Heart left ventricle (tissue), 13 donors: Measurements from ENCODE around the gene TRAF4.

ENCODE experiments used
- CTCF ChIP-seq, 12 donors: fragments of 200-600 bp; sonication (generic) in 4 of 12; IDR thresholded peaks; one replicate each; pipeline versions ENCODE4 v1.5.0 to v1.8.0; 2018 to 2022; ENCODE audit warnings: antibody characterized with exemption in 12 of 12, mild to moderate bottlenecking in 5 of 12
- POLR2A ChIP-seq, 2 donors: fragments of 450-650 bp; IDR thresholded peaks; one replicate each; pipeline ENCODE4 v1.6.1; 2017; ENCODE audit warnings: antibody characterized with exemption in 2 of 2, mild to moderate bottlenecking in 2 of 2, moderate library complexity in 2 of 2
- donor health status: ischemic (EF 13 %, LVEDD 7.1; RV severe dilation, severe dysfunction).
- donor health status: DM: no; HTN: yes; CAD: no.
- donor health status: DM: no; HTN: no; CAD: no.
- donor health status: ischemic (EF 25% LVEDD 6.9; RV normal size, moderate dysfunction).
- donor health status: ischemic (EF 25% LVEDD 5.7; RV mildly dilated, moderate dysfunction).
- donor health status: ischemic (EF 35%, LVEDD 5.7; RV mildly dilated, moderate dysfunction).
- donor health status: nonischemic (EF 11% LVEDD 7.7; RV severe dilation, severe dysfunction).
- donor health status: DM: yes; HTN: yes; CAD: no.
- donor health status: PGD.
- donor health status: ischemic (EF 29% LVEDD 5.4; RV normal size, mild dysfunction).
- donor health status: nonischemic (EF 23%, LVEDD 6.1; RV moderate dilation, normal function).

DNA sequence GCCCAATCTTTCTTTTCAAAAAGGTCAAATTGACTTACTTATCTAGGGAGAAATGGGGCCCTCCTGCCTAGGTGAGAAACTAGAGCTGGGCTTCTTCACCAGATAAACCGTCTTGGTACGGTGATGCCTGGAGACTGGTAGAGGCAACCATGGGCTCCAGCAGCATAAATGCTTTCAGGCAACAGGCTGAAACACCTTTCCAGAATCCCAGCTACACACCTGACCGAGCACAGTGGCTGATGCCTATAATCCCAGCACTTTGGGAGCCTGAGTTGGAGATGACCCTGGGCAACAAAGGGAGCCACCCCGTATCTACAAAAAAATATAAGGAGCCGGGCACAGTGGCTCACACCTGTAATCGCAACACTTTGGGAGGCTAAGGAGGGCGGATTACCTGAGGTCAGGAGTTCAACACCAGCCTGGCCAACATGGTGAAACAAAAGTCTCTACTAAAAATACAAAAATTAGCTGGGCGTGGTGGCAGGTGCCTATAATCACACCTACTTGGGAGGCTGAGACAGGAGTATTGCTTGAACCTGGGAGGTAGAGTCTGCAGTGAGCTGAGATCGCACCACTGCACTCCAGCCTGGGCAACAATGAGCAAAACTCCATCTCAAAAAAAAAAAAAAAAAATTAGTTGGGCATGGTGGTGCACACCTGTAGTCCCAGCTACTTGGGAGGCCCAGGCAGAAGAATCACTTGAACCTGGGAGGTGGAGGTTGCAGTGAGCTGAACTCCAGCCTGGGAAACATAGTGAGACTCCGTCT, 8.0 kb downstream of the TRAF4 start:
- no peak for TF ChIP-seq POLR2A (IDR thresholded peaks at IDR 0.05)
- TF ChIP-seq CTCF (IDR thresholded peaks at IDR 0.05), result no peak
